ENCODE data around the gene ZBTB20. TPM values are rescaled to one million over a fixed set of nuclear protein-coding genes. Genes with fewer than 3 reads are reported as not detected.

Gene ZBTB20
- 14.9 and 17.4 TPM in 2 replicates for total RNA-seq

DNA sequence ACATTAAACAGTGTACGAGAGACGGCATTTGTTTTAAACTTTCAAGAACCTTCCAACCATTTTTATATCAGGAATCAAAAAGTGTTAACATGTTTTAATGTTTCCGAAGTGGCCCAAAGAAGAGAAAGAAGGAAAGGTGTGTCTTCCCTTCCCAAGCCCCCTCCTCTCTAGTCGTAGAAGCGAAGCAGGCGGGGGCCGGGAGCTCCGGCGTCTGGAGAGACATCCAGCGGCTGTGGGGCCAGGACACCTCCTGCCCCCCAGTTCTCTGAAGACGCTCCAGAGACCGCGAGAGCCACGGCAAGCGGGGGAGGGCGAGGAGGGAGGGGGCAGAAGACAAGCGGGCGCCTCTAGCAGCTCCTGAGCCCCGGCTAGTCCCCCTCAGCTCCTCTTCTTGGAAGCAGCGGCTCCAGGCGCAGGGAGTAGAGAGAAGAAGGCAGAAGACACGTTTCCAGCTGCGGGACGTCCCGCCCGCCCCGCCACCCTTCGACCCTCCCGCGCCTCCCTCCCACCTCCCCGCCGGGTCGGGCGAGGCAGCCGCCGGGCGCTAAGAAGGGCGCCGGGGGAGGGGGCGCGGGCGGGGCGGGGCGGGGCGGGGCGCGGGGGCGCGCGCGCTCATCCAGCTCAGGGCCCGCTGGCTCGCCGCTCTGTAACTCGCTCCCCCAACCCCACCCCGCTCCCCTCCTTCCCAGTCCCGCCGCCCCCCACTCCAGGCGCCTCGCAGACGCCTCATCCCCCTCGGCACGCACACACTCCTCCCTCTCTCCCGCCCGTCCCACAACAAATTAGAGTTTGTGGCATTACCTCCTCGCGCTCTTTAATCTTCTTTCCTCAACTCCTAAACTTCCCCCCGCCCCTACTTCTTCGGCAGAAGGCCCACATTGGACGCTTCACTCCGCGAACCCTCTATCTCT, at the start of gene ZBTB20:
Gene ZBTB20, minus strand, starts transcription at position 871 of the 911 bp plus-strand sequence.

DNA sequence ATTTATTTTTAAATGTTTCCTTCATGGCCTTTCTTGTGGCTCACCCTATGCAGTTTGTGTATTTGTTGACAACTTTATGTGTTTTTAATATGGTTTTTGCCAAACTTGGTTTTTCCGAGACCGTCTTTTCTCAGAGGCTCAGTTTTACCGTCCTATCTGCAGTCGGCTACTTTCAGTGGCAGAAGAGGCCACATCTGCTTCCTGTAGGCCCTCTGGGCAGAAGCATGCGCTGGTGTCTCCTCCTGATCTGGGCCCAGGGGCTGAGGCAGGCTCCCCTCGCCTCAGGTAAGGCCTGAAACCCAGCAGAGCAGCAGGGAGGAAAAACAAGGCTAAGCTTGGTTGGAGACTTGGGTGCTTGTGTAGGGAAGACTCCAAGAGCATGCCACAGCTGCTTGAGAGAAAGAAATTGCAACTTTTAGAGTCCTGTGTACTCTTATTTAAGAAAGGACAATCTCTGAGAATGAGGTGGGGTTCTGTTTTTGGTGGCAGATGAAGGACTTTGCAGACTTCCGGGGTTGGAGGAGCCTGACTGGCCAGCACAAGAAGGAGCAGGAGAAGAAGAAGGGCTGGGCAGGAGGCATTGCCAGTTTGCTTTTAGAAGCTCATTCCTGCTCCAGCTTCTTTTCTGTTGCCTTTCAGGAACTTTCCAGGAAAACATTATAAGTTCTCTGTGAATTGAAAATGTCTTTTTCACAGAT, 853.1 kb downstream of the ZBTB20 start, which contains the start of gene TIGIT:
Gene TIGIT, plus strand, starts transcription at position 191 of the 698 bp plus-strand sequence. Its CDS starts 34 bp downstream, at position 225.

Measured in uterine smooth muscle cell (primary cell).